GM21619 (cell line): ENCODE measurements around the gene LRP8.

Source experiments
- ATAC-seq: cut with Tn5 transposase; IDR thresholded peaks from one replicate; pipeline ENCODE4 v1.9.1; 2021; ENCODE audit not compliant: unreplicated experiment

Gene LRP8

GRCh38 chr1:53361541-53361961, 33.7 kb upstream of the LRP8 start:
- ATAC-seq = no peak

GRCh38 chr1:53359934-53360276, 32.0 kb upstream of the LRP8 start:
- no peak for ATAC-seq

GRCh38 chr1:53359225-53359933, 31.5 kb upstream of the LRP8 start:
- ATAC-seq = no peak

- no peak for ATAC-seq
Measured at GRCh38 chr1:53356637-53357036, 28.8 kb upstream of the LRP8 start.

DNA sequence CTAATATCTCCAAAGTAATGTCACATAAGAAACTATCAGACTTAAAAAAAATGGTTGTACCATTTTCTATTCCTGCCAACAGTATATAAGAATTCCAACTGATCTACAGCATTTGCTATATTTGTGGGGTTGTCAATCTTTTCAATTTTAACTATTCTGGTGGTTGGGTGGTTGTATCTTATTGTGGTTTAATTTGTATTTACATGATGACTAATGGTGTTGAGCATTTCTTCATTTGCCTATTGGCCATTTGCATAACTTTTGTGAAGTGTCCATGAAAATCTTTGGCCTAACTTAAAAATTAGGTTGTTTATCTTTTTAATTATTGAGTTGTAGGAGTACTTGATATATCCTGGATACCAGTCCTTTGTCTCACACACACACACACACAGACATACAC, 26.2 kb upstream of the LRP8 start:
- ATAC-seq = no peak

GRCh38 chr1:53352561-53352960, 24.7 kb upstream of the LRP8 start:
- ATAC-seq = no peak

DNA sequence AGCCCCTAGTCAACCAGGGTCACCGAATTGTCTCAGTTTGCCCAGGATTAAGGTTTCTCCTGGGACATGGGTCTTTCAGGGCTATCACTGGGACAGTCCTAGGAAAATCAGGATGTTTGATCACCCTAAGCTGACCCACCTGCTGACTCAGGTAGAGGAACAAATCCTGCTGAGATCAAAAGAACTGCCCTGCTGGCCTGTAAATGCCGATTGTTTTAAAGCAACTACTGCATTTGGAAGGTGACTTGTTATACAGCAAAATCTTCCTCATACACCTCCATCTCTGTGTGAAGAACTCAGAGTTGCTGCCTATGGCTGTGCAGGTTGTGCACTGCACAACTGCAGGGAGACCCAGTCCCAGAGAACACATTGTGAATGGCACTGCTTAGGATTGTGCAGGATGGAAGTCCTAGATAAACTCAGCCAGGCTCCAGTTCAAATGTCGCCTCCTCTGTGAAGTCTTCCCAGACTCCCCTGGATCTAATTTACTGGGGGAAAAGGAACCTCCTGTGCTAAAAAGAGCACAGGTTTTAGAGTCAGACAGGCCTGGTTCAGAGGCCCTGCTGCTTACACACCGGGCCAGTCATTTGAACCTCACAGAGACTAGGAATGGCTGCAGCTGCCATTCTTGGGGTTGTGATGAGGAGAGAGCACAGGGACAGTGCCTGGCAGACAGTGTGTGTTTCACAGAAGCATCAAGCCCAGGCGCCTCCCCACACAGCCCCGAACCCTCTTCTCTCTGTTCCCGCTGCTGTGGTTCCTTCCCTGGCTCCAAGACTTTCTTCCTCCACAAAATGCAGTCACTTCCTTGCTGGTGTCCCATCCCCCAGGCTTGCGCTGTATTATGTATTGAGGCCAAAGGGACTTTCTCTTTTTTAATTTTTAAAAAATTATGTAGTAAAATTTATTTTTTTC, 23.2 kb upstream of the LRP8 start:
- ATAC-seq = no peak

- no peak for ATAC-seq
Measured at GRCh38 chr1:53349968-53350852, 22.3 kb upstream of the LRP8 start.

DNA sequence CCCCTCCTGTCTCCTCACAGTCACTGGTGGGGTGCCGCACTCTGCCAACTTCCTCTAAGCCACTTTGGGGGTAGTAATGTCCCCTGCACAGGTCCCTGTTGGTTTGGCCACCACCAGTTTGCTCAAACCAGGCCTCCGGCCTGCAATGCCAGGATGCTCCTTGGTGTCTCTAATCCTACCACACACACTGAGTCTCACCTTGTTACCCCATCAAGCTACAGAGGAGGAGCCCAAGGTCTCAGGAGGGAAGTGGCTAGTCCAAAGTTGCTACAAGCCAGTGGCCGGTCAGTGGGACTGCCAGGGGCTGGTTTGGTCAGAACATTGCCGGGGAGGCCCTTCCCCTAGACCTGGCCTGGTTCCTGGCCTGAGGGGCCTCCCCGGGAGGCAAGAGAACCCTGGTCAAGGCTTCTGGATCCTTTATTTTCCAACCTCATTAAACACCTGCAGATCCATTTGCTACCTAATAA, 21.5 kb upstream of the LRP8 start:
- ATAC-seq = no peak

- ATAC-seq = no peak
Measured at GRCh38 chr1:53348486-53349368, 20.9 kb upstream of the LRP8 start.

DNA sequence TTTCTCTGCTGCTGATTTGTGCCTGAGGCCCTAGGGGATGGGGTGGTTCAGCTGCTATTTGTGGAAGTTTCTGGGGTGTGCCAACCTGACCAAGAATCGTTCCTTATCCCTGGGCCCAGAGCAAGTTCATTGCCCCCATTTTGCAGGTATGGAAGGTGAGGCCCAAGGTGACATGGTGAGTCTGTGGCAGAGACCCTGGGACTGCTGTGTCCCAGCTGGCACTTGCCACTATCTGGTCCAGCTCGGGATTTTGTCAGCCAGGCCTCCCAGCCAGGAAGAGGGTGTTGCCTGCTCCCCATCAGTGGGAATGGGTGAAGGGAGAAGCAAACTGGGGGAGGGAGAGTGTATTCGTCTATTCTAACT, 18.9 kb upstream of the LRP8 start:
- no peak for ATAC-seq

- ATAC-seq = no peak
Measured at GRCh38 chr1:53345996-53346813, 18.3 kb upstream of the LRP8 start.

DNA sequence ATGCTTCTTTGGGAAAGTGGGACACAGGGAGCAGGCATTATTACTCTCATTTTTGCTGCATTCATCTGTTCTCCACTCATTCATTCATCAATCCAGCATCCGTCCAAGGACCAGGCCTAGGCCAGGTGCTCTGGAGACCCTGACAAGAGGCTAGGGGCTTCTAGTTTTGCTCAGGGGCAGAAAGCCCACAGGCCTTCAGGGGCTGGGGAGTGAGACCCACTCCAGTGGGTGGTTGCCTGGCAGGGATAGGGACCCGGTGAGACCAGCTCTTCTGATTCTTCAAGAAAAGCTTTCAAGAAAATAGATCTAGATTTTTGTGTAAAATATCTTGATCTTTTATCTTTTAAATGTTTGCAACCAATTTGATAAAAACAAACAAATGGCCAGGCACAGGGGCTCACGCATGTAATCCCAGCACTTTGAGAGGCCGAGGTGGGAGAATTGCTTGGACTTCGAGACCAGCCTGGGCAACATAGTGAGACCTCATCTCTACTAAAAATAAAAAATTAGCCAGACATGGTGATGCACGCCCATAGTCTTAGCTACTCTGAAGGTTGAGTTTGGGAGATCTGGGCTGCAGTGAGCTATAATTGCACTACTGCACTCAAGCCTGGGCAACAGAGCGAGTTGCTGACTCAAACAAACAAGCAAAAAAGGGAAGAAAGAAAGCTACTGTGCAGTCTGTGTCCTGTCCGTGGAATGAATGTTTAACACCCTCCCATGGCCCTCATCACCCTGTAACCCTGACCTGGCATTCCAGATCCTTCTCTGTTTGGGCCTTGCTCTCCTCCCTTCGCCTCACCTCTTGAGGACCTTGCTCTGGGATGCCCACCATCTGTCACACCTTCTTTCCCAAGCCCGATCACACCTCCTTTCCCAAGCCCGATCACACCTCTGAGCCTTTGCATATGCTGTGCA, 17.3 kb upstream of the LRP8 start:
- ATAC-seq = peak; percentile 87

DNA sequence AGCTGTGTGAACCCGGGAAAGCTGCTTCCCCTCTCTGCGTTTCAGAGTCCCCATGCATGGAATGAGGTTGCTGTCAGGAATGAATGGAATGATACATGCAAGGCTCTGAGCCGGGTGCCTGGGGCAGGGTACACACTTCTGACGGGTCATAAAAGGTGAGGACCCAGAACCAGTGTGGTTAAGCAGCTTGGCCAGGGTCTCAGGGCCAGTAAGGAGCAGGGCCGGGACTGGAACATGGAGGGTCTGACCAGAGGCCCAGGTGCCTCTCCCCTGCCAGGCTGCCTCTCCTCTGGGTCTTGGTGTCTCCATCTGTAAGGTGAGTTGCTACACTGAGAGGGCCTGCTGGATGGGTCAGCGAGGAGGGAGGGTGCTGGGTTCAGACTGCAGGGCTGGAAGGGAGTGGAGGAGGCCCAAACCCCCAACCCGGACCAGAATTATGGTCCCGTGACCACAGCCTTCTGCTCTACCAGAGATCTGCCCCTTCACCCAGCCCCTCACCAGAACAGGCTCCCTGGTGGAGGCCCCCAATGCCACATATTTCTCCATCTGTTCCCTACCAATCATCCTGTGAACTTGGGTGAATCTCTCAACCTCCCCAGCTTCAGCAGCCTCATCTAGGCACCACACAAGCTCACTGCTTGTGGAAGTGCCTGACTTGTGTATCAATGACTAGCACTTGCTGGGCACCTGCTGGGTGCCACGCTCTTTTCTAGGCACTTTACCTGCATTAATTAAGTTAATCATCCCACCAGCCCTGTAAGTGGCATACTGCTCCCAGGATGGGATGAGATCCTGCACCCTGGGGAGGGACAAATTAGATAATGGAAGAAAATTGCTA, 16.2 kb upstream of the LRP8 start:
- ATAC-seq = no peak

DNA sequence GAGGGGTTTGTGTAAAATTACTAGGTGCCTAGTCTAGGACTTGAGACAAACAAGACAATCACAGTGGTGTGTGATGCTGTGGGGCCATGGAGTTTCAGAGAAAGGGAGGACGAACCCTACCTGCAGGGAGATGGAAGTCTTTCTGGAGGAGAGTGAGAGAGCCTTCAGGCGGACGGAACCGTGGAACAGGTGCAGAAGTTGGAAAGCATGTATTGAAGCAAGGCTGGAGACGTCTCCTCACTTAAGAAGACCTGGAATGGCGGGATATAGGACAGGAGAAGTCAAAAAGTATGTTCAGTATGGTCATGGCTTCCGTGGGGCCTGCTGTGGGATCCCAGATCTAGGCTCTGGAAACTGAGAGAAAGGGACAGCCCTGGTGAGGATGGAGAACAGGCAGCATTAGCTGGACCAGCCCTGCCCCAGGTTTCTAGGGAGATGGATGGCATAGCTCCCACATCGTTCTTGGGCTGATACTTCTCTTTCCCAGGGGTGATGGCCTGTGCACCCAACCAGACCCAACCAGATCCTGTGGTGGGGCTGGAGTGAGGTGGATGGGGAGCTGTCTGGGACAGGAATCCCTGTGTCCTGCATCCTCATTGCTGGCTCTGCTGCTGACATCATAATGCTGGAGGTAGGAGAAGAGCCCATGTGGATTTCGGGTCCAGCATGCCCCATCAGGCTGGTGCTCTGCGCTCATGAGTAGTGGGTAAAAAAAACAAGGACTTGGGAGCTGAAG, 15.0 kb upstream of the LRP8 start:
- no peak for ATAC-seq

- ATAC-seq = no peak
Measured at GRCh38 chr1:53341961-53342707, 14.3 kb upstream of the LRP8 start.
